ENCODE data around the gene GUCY2F.

GUCY2F gene

GRCh38 chrX:109472939-109473735 lies 8.7 kb downstream of the GUCY2F start:
- no peak for DNase-seq (ENCODE audit: low spot score)
- H3K4me3 ChIP-seq (ENCODE audit: low read length in 2 of 2): no peak overlapping the region
- no peaks in the 10 kb centered on the region for H3K36me3 ChIP-seq (replicated peaks in 1 of 2; ENCODE audit: control insufficient read depth in 2 of 2, insufficient read depth in 2 of 2, low read length in 2 of 2)

GRCh38 chrX:109464231-109464630 lies 17.7 kb downstream of the GUCY2F start:
- no peak overlapping the region for H3K4me3 ChIP-seq (ENCODE audit: low read length in 2 of 2)
- H2AFZ ChIP-seq (ENCODE audit: low read length): no peak overlapping the region
- no peak overlapping the region for H2BK15ac ChIP-seq (ENCODE audit: low read length)
- no peak overlapping the region for H2AK5ac ChIP-seq (ENCODE audit: low read depth, low read length)
- no peak overlapping the region for H3K23ac ChIP-seq (ENCODE audit: low read depth, low read length, poor library complexity)
- no peak overlapping the region for H4K8ac ChIP-seq (ENCODE audit: low read depth, low read length)
- no peak for DNase-seq (ENCODE audit: low spot score)
- no peaks in the 10 kb centered on the region for H3K4me1 ChIP-seq (ENCODE audit: control insufficient read depth in 2 of 2, insufficient read depth in 1 of 2, low read depth in 1 of 2, low read length in 2 of 2)
- no peak overlapping the region for H3K14ac ChIP-seq (ENCODE audit: low read length)
- H3K9me3 ChIP-seq (replicated peaks in 1 of 2; ENCODE audit: control insufficient read depth in 2 of 2, insufficient read depth in 1 of 2, low read depth in 1 of 2, low read length in 2 of 2): no peaks in the 10 kb centered on the region
- H3K4ac ChIP-seq (ENCODE audit: low read length): no peak overlapping the region
- H3K36me3 ChIP-seq (replicated peaks in 1 of 2; ENCODE audit: control insufficient read depth in 2 of 2, insufficient read depth in 2 of 2, low read length in 2 of 2): no peaks in the 10 kb centered on the region
- H4K91ac ChIP-seq (ENCODE audit: low read depth, low read length, poor library complexity): no peak overlapping the region
- no peak overlapping the region for H3K18ac ChIP-seq (ENCODE audit: low read length)
- H2BK5ac ChIP-seq (ENCODE audit: low read length): no peak overlapping the region
- no peaks in the 10 kb centered on the region for H3K79me1 ChIP-seq (ENCODE audit: low read depth, low read length)
- no peak overlapping the region for H3K27ac ChIP-seq (replicated peaks; ENCODE audit: low read length)
- no peak overlapping the region for H2BK12ac ChIP-seq (ENCODE audit: low read length)
- H3K27me3 ChIP-seq (ENCODE audit: control insufficient read depth in 3 of 3, insufficient read depth in 3 of 3, low read depth in 1 of 3, low read length in 3 of 3): no peaks in the 10 kb centered on the region
- H3K9ac ChIP-seq (ENCODE audit: low read depth, low read length, poor library complexity): no peak overlapping the region
- H3K4me2 ChIP-seq (ENCODE audit: insufficient read depth, low read length, poor library complexity, severe bottlenecking): no peak overlapping the region
- H2BK120ac ChIP-seq (ENCODE audit: low read depth, low read length): no peak overlapping the region

More at GRCh38 chrX:109472939-109473735, 8.7 kb downstream of the GUCY2F start:
- peak overlapping the region; percentile 65 for H2AFZ ChIP-seq (ENCODE audit: low read length)
- no CpG with 5 or more reads among the region's 7 CpGs for WGBS, 2 donors (ENCODE audit: extremely low coverage in 2 of 2, insufficient read length in 2 of 2, insufficient replicate concordance in 1 of 2)
- H3K23ac ChIP-seq (ENCODE audit: low read depth, low read length, poor library complexity): no peak overlapping the region
- H3K27ac ChIP-seq (replicated peaks; ENCODE audit: low read length): peak overlapping the region; percentile 13
- H4K91ac ChIP-seq (ENCODE audit: low read depth, low read length, poor library complexity): no peak overlapping the region
- H3K4ac ChIP-seq (ENCODE audit: low read length): no peak overlapping the region
- H2BK15ac ChIP-seq (ENCODE audit: low read length): no peak overlapping the region
- no peak overlapping the region for H3K18ac ChIP-seq (ENCODE audit: low read length)
- no peak overlapping the region for H3K4me2 ChIP-seq (ENCODE audit: insufficient read depth, low read length, poor library complexity, severe bottlenecking)
- H3K9me3 ChIP-seq (replicated peaks in 1 of 2; ENCODE audit: control insufficient read depth in 2 of 2, insufficient read depth in 1 of 2, low read depth in 1 of 2, low read length in 2 of 2): no peaks in the 10 kb centered on the region
- H3K9ac ChIP-seq (ENCODE audit: low read depth, low read length, poor library complexity): no peak overlapping the region
- H3K14ac ChIP-seq (ENCODE audit: low read length): no peak overlapping the region
- H4K8ac ChIP-seq (ENCODE audit: low read depth, low read length): no peak overlapping the region
- no peak overlapping the region for H2AK5ac ChIP-seq (ENCODE audit: low read depth, low read length)
- no peak overlapping the region for H2BK12ac ChIP-seq (ENCODE audit: low read length)
- no peak overlapping the region for H2BK120ac ChIP-seq (ENCODE audit: low read depth, low read length)
- H3K27me3 ChIP-seq (ENCODE audit: control insufficient read depth in 3 of 3, insufficient read depth in 3 of 3, low read depth in 1 of 3, low read length in 3 of 3): no peaks in the 10 kb centered on the region
- peaks cover 7% of the 10 kb centered on the region in 2 donors for H3K4me1 ChIP-seq (ENCODE audit: control insufficient read depth in 2 of 2, insufficient read depth in 1 of 2, low read depth in 1 of 2, low read length in 2 of 2)
- H3K79me1 ChIP-seq (ENCODE audit: low read depth, low read length): no peaks in the 10 kb centered on the region
- H2BK5ac ChIP-seq (ENCODE audit: low read length): no peak overlapping the region

GRCh38 chrX:109463784-109464183 lies 18.1 kb downstream of the GUCY2F start:
- no peak overlapping the region for H2BK15ac ChIP-seq (ENCODE audit: low read length)
- H3K4ac ChIP-seq (ENCODE audit: low read length): no peak overlapping the region
- H3K27me3 ChIP-seq (ENCODE audit: control insufficient read depth in 3 of 3, insufficient read depth in 3 of 3, low read depth in 1 of 3, low read length in 3 of 3): no peaks in the 10 kb centered on the region
- H3K4me2 ChIP-seq (ENCODE audit: insufficient read depth, low read length, poor library complexity, severe bottlenecking): no peak overlapping the region
- no peaks in the 10 kb centered on the region for H3K79me1 ChIP-seq (ENCODE audit: low read depth, low read length)
- no peak overlapping the region for H4K8ac ChIP-seq (ENCODE audit: low read depth, low read length)
- H2BK5ac ChIP-seq (ENCODE audit: low read length): no peak overlapping the region
- no peaks in the 10 kb centered on the region for H3K36me3 ChIP-seq (replicated peaks in 1 of 2; ENCODE audit: control insufficient read depth in 2 of 2, insufficient read depth in 2 of 2, low read length in 2 of 2)
- no peak overlapping the region for H2BK120ac ChIP-seq (ENCODE audit: low read depth, low read length)
- no peak overlapping the region for H2AK5ac ChIP-seq (ENCODE audit: low read depth, low read length)
- no peak overlapping the region for H2AFZ ChIP-seq (ENCODE audit: low read length)
- H3K23ac ChIP-seq (ENCODE audit: low read depth, low read length, poor library complexity): no peak overlapping the region
- no peak overlapping the region for H4K91ac ChIP-seq (ENCODE audit: low read depth, low read length, poor library complexity)
- no peaks in the 10 kb centered on the region for H3K4me1 ChIP-seq (ENCODE audit: control insufficient read depth in 2 of 2, insufficient read depth in 1 of 2, low read depth in 1 of 2, low read length in 2 of 2)
- no peak overlapping the region for H3K4me3 ChIP-seq (ENCODE audit: low read length in 2 of 2)
- H3K9ac ChIP-seq (ENCODE audit: low read depth, low read length, poor library complexity): no peak overlapping the region
- H2BK12ac ChIP-seq (ENCODE audit: low read length): no peak overlapping the region
- no peak overlapping the region for H3K27ac ChIP-seq (replicated peaks; ENCODE audit: low read length)
- H3K14ac ChIP-seq (ENCODE audit: low read length): no peak overlapping the region
- no peak overlapping the region for H3K18ac ChIP-seq (ENCODE audit: low read length)
- no CpG with 5 or more reads among the region's 2 CpGs for WGBS, 2 donors (ENCODE audit: extremely low coverage in 2 of 2, insufficient read length in 2 of 2, insufficient replicate concordance in 1 of 2)
- no peaks in the 10 kb centered on the region for H3K9me3 ChIP-seq (replicated peaks in 1 of 2; ENCODE audit: control insufficient read depth in 2 of 2, insufficient read depth in 1 of 2, low read depth in 1 of 2, low read length in 2 of 2)
- DNase-seq (ENCODE audit: low spot score): no peak

- Histone ChIP-seq H2BK15ac (ENCODE audit: low read length) (no peak overlapping the region), H2BK5ac (ENCODE audit: low read length) (no peak overlapping the region), H3K4me3 (ENCODE audit: low read length in 2 of 2) (no peak overlapping the region), H3K36me3 (replicated peaks in 1 of 2; ENCODE audit: control insufficient read depth in 2 of 2, insufficient read depth in 2 of 2, low read length in 2 of 2) (no peaks in the 10 kb centered on the region), H2AFZ (ENCODE audit: low read length) (peak overlapping the region; percentile 1), H3K79me1 (ENCODE audit: low read depth, low read length) (no peaks in the 10 kb centered on the region), H3K4me1 (ENCODE audit: control insufficient read depth in 2 of 2, insufficient read depth in 1 of 2, low read depth in 1 of 2, low read length in 2 of 2) (peaks cover 2 to 4% of the 10 kb centered on the region in 2 donors), H2AK5ac (ENCODE audit: low read depth, low read length) (no peak overlapping the region), H2BK120ac (ENCODE audit: low read depth, low read length) (no peak overlapping the region), H3K23ac (ENCODE audit: low read depth, low read length, poor library complexity) (no peak overlapping the region), H4K8ac (ENCODE audit: low read depth, low read length) (no peak overlapping the region), H2BK12ac (ENCODE audit: low read length) (no peak overlapping the region), H3K14ac (ENCODE audit: low read length) (no peak overlapping the region), H3K4ac (ENCODE audit: low read length) (no peak overlapping the region), H3K9ac (ENCODE audit: low read depth, low read length, poor library complexity) (no peak overlapping the region), H3K27me3 (ENCODE audit: control insufficient read depth in 3 of 3, insufficient read depth in 3 of 3, low read depth in 1 of 3, low read length in 3 of 3) (no peaks in the 10 kb centered on the region), H3K18ac (ENCODE audit: low read length) (no peak overlapping the region), H3K9me3 (replicated peaks in 1 of 2; ENCODE audit: control insufficient read depth in 2 of 2, insufficient read depth in 1 of 2, low read depth in 1 of 2, low read length in 2 of 2) (no peaks in the 10 kb centered on the region), H4K91ac (ENCODE audit: low read depth, low read length, poor library complexity) (no peak overlapping the region), H3K27ac (replicated peaks; ENCODE audit: low read length) (no peak overlapping the region), H3K4me2 (ENCODE audit: insufficient read depth, low read length, poor library complexity, severe bottlenecking) (no peak overlapping the region)
- DNase-seq (ENCODE audit: low spot score): no peak
- WGBS, 2 donors (ENCODE audit: extremely low coverage in 2 of 2, insufficient read length in 2 of 2, insufficient replicate concordance in 1 of 2): no CpG with 5 or more reads among the region's 3 CpGs
Measured at GRCh38 chrX:109448282-109448938, 33.5 kb downstream of the GUCY2F start.

All from neuronal stem cell (in vitro differentiated cells).